ENCODE results near the gene CLMN.
"Not testable (repeated sequence)": the region's sequence is repeated elsewhere in the genome, so short reads cannot be mapped to it uniquely, and the experiment has no call there.

CLMN gene

DNA sequence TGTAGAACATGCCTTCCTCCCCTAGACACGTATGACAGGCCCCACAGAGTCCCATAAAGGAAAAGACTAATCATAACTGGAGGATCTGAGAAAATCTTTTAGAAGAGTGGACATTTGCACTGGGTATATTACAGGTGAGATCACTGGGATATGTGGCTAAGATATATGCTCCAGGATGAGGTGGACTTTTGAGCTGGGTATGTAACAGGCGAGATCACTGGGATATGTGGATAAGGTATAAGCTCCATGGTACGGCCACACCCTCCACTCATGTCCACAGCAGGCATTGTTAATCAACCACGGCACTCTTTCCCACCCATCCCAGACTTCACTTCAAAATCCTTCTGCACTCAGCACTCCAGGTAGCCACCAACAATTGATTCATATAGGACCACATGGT lies 34.1 kb downstream of the CLMN start:
- no peak for DNase-seq (ENCODE audit: low read depth)

- DNase-seq (ENCODE audit: low read depth) = not testable (repeated sequence)
Observed at GRCh38 chr14:95283802-95284201, 35.9 kb downstream of the CLMN start.

DNA sequence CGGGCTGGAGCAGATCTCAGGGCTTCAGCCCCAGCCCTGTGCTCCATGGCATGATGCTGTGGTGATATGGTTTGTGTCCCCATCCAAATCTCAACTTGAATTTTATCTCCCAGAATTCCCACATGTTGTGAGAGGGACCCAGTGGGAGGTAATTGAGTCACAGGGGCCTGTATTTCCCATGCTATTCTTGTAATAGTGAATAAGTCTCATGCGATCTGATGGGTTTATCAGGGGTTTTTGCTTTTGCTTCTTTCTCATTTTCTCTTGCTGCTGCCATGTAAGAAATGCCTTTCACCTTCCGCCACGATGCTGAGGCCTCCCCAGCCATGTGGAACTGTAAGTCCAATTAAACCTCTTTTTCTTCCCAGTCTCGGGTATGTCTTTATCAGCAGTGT lies 36.7 kb downstream of the CLMN start:
- DNase-seq (ENCODE audit: low read depth) = not testable (repeated sequence)

DNA sequence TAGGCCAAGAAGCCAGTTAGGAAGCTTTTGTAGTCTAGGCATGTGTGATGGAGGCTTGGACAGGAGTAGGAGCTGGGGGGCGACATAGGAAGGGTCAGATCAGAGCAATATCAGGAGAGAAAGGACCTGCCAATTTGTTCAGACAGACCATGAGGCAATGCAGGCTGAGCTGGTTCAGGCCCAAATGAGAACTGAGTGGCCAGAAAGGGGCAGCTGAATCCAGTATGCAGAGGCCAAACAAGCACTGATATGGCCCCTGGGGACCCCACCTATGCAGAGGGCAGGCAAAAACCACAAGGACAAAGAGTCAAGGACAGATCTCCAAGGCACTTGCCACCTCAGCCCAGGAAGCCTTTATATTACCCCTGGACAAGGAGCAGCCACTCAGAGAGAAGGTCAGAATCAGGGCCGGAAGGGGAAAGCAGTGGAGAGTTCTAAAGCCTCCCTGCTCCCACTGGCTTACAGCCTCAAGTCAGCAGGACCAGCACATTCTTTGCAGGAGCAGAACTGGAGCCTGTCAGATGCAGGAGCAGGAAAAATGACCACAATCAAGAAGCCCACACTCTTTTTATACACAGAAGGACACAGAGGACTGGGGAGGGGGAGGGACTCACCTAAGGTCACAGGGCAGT lies 37.2 kb downstream of the CLMN start:
- DNase-seq (ENCODE audit: low read depth) = no peak

DNA sequence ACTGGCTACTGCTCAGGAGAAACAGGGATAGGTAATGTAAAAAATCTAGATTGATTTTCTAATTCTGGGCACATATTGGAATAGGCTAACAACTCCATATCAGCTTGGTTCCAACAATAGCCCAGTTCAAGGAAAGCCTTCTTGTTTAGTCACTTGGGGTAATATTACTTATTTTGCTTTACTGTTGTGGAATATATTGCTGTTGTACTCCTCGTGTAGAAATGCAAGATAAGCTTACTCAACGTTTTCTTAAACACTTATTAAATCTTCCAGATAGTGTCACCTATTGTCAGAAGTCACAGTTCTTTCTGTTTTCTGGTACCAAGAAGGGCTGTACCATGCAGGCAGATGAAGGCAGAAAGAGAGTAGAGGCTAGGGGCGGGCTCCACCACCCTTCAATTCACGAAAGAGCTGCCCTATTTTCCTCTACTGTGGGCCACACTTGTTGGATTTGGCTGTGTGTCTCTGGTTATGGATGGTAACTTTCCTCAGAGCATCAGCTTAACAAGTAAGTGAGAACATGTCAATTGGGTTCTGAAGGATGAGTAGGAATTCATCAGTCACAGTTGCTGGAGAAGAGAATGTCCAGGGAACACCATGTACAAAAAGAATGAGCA lies 38.0 kb downstream of the CLMN start:
- DNase-seq (ENCODE audit: low read depth) = no peak

- no peak for DNase-seq (ENCODE audit: low read depth)
Observed at GRCh38 chr14:95275494-95275893, 44.2 kb downstream of the CLMN start.

DNA sequence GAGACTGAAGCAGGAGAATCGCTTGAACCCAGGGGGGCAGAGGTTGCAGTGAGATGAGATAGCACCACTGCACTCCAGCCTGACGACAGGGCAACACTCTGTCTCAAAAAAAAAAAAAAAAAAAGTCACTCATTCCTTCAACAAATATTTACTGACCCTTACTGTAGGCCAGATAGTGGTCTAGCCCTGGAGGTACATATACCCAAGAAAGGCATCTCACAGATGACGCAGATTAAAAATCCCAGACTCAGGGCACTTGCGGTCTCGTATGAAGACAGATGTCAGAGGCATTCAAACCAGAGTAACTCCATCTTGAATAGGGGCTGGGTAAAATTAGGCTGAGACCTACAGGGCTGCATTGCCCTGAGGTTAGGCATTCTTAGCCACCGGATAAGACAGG lies 44.8 kb downstream of the CLMN start:
- no peak for DNase-seq (ENCODE audit: low read depth)

GRCh38 chr14:95274279-95274678 lies 45.4 kb downstream of the CLMN start:
- DNase-seq (ENCODE audit: low read depth) = no peak

GRCh38 chr14:95273001-95273978 lies 46.4 kb downstream of the CLMN start:
- DNase-seq (ENCODE audit: low read depth) = no peak

- no peak for DNase-seq (ENCODE audit: low read depth)
Observed at GRCh38 chr14:95272057-95272456, 47.7 kb downstream of the CLMN start.

DNA sequence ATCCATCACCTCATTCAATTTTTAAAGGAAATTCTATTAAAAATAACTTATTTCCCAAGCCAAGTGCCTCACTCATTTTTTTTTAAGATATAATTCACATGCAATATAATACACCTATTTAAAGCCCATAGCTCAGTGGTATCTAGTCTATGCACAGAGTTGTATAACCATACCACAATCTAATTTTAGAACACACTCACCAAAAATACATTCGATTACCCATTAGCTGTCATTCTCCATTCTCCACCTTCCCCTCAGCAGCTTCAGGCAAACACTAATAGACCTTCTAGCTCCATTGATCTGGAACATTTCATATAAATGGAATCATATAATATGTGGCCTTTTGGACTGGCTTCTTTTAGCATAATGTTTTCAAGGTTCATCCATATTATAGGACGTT lies 49.5 kb downstream of the CLMN start:
- DNase-seq (ENCODE audit: low read depth) = no peak

- DNase-seq (ENCODE audit: low read depth) = no peak
Observed at GRCh38 chr14:95269493-95269892, 50.2 kb downstream of the CLMN start.

DNA sequence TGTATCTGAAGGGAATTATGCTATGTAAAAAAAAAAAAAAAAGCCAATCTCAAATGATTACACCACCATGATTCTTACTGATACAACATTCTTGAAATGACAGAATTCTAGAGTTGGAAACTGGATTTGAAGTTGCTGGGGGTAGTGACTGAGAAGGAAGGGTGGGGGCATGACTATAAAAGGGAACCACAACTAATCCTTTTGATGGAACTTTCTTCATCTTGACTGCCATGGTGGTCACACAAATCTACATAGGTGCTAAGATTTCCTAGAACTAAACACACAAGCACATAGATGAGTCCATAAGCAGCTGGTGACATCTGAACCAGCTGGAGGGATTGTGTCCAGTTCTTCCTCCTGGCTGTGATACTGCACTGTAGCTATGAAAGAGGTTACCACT lies 51.4 kb downstream of the CLMN start:
- DNase-seq (ENCODE audit: low read depth) = no peak

DNA sequence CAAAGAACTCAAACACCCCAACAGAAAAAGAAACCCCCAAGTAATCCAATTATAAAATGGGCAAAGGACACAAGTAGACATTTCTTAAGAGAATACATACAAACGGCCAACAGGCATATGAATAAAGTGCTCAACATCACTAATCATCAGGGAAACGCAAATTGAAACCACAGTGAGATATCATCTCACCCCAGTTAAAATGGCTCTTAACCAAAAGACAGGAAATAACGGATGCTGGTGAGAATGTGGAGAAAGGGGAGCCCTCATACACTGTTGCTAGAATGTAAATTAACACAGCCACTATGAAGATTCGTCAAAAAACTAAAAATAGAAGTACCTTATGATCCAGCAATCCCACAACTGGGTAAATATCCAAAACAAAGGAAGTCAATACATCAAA lies 52.4 kb downstream of the CLMN start:
- DNase-seq (ENCODE audit: low read depth) = no peak

DNA sequence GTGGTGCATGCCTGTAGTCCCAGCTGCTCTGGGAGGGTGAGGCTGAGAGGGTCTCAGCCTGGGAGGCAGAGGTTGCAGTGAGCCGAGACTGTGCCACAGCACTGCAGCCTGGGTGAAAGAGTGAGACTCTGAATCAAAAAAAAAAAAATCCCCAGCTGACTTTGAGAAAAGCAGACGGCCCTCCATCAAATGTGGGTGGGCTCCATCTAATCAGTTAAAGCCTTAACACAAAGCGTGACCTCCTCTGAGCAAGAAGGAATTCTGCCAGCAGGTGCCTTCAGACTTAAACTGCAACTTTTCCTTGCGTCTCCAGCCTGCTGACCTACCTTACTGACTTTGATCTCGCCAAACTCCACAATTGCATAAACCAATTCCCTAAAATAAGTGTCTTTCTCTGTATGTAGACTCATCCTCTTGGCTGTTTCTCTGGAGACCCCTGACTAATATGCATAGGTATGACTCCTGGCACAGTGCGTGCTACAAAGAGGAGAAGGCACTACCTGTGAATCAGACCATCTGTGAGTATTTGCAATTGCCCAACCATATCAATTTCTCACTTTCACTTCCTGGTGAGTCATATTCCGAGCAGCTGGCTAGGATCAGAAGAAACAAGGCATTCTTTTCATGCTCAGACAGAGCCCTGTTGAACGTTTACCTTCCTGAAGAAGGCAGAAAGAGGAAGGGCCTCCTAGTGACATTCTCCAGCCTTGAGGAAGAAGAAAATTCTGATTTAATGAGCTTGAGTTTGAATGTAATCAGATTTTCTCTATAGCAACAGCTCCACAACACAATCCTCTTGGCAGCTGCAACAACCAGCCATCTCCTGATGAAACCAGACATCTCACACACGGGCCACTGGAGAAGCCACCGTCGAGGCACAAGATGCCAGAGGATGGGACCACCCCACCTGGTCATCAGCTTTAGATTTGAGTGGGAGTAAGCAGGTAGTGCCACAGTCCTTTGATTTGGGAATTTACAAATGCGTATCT lies 54.3 kb downstream of the CLMN start:
- no peak for DNase-seq (ENCODE audit: low read depth)

DNA sequence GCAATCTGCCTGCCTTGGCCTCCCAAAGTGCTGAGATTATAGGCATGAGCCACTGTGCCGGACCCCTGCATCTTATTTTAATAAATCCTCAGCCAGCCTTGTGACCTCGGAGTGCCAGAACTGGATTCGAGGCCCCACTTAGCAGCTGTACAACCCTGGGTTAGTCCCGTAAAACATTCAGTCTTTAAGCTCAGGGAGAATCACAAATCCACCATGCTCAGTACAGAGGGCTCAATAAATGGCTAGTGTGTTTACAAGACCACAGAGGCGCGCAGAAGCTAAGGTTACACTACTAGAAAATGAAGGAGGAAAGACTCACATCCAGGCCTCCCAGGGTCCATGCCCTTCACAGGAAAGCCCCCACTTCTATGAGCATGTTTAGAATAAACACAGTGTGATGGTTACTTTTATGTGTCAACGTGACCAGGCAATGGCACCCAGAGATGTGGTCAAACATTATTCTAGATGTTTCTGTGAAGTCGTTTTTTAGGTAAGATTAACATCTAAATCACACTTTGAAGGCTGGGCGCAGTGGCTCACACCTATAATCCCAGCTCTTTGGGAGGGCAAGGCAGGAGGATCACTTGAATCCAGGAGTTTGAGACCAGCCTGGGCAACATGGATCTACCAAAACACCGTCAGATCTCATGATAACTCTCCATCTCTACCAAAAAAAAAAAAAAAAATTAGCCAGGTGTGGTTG lies 55.3 kb downstream of the CLMN start:
- no peak for DNase-seq (ENCODE audit: low read depth)

DNA sequence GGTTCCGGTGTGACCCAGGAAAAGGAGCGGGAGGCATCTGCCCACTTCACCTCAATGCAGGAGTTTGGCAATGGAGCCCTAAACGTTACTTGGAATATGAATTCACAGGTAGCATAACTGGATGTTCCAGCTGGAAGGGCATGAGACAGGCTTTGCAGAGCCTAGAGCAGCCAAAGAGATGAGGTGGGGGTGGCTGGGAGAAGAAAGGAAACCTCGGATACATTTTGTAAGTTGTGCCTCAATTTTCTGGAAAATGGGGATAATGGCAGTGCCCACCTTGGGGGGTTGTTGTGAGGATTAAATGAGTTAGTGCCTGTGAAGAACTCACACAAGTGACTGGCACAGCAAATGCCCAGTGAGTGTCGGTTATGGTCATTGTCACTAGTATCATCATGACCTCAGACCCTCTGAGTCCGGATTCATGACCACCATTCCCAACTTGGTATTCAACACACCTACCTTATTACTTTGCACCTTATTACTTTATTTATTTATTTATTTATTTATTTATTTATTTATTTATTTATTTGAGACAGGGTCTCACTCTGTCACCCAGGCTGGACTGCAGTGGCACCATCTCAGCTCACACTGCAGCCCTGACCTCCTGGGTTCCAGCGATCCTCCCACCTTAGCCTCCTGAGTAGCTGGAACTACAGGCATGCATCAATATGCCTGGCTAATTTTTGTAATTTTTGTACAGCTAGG lies 56.0 kb downstream of the CLMN start:
- no peak for DNase-seq (ENCODE audit: low read depth)

- no peak for DNase-seq (ENCODE audit: low read depth)
Observed at GRCh38 chr14:95262511-95262891, 57.2 kb downstream of the CLMN start.

DNA sequence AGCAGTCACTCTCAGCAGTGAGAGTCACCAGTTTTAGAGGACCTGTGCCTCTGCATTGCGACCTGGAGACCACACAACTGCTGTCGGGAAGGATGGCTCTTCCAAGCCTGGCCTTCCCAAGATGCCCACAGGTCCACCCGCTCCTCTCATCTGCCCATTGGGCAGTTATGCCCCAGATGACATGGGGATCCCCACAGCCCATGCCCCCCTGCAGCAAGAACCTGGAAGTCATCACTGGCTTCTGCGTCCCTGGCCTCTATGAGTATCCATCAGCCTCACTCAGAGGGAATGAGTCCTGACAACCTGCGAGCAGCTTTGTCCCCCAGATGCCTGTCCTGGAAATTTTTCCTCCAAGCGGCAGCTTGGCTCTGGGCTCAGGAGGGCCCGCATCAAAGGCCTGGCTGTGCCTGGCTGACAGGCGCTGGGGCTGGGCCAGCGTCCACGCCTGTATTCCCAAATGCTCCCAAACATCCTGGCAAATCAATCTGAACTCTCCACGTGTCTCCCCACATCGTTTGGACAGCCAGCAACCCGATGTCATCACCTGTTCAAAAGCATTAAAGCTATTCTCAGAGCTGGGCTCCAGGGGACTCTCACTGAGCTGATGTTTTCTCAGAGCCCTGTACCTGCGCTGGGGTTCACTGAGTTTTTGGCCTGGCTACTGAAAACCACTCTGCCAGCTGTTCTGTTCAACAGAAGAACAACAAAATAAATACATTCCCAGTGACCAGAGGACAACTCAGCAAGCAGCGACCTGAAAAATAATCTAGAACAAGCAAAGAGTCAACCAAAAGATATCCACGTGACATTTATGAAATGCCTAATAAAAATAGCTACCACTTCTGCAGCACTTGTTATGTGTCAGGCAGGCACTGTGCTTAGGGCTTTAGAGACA lies 57.8 kb downstream of the CLMN start:
- DNase-seq (ENCODE audit: low read depth) = no peak
